Middle frontal gyrus (tissue), 1 donor: ENCODE data around the gene CCN6.
A peak's percentile ranks its signal among the peaks of the same experiment; 100 is the strongest.
"Not testable (repeated sequence)": the region's sequence is repeated elsewhere in the genome, so short reads cannot be mapped to it uniquely, and the experiment has no call there.

Experiments
- DNase-seq: peaks from one replicate; pipeline ENCODE4 v3.0.0-alpha.2; 2015; ENCODE audit warnings: low spot score; ENCODE audit errors: extremely low spot score

The CCN6 gene

GRCh38 chr6:112029045-112029822, 24.7 kb upstream of the CCN6 start:
- DNase-seq: no peak

GRCh38 chr6:112030206-112030960, 23.5 kb upstream of the CCN6 start:
- DNase-seq: no peak

- DNase-seq: no peak
These were observed 22.8 kb upstream of the CCN6 start for GRCh38 chr6:112030961-112031660.

- no peak for DNase-seq
These were observed 21.9 kb upstream of the CCN6 start for GRCh38 chr6:112031960-112032359.

GRCh38 chr6:112032728-112033127, 21.2 kb upstream of the CCN6 start:
- DNase-seq: no peak

GRCh38 chr6:112033791-112034615, 19.9 kb upstream of the CCN6 start:
- peak; percentile 41 for DNase-seq

GRCh38 chr6:112034616-112034995, 19.3 kb upstream of the CCN6 start:
- DNase-seq: no peak

- no peak for DNase-seq
These were observed 17.7 kb upstream of the CCN6 start for GRCh38 chr6:112036088-112036637.

GRCh38 chr6:112037783-112038216, 16.1 kb upstream of the CCN6 start:
- no peak for DNase-seq

GRCh38 chr6:112038268-112038667, 15.6 kb upstream of the CCN6 start:
- DNase-seq: no peak

- no peak for DNase-seq
These were observed 15.0 kb upstream of the CCN6 start for GRCh38 chr6:112038756-112039430.

- DNase-seq: no peak
These were observed 14.5 kb upstream of the CCN6 start for GRCh38 chr6:112039431-112039770.

- no peak for DNase-seq
These were observed 12.9 kb upstream of the CCN6 start for GRCh38 chr6:112040956-112041355.

GRCh38 chr6:112041535-112041934, 12.4 kb upstream of the CCN6 start:
- no peak for DNase-seq

- DNase-seq: peak; percentile 85
These were observed 10.6 kb upstream of the CCN6 start for GRCh38 chr6:112043032-112044007.

- no peak for DNase-seq
These were observed 9.7 kb upstream of the CCN6 start for GRCh38 chr6:112044196-112044595.

- DNase-seq: no peak
These were observed 9.0 kb upstream of the CCN6 start for GRCh38 chr6:112044856-112045255.

- not testable (repeated sequence) for DNase-seq
These were observed 6.4 kb upstream of the CCN6 start for GRCh38 chr6:112047523-112047922.
